GM18858 (cell line): Measurements from ENCODE around the gene NHP2.

Source experiments
- ATAC-seq: cut with Tn5 transposase; IDR thresholded peaks from one replicate; pipeline ENCODE4 v1.9.1; 2021; ENCODE audit not compliant: unreplicated experiment

NHP2 gene

DNA sequence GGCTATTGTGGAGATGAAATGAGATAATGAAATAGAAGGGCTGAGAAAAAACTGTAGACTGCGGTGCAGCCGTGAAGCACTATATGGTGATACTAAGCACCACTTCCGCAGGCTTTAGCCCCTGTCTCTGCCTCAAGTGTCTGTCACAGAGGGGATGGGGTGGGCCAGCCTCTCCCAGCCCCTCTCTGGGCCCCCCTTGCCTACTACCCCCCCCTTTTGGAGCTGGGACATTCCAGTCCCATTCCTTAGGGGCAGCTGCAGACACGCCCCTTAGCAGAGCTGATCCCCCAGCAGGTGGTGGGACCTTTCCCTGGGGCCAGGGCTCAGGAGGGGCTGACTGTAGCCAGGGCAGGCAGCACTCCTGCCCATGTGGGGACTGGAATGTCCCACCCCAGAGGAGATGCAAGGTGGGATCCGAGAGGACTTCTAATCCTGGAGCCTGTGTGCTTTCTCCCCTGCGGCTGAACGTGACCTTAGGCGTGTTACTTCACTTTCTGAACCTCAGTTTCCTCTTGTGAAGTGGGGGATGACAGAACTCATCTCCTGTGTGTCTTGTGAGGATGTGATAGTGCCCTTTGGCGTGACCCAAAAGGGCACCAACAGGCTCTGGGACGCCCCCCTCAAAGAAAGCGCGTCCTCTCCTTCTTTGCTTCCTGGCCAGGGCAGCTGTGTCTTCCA is 38.4 kb downstream of the NHP2 start:
- ATAC-seq, result no peak

- ATAC-seq, result no peak
Measured at GRCh38 chr5:178114325-178115135, 39.2 kb downstream of the NHP2 start.

DNA sequence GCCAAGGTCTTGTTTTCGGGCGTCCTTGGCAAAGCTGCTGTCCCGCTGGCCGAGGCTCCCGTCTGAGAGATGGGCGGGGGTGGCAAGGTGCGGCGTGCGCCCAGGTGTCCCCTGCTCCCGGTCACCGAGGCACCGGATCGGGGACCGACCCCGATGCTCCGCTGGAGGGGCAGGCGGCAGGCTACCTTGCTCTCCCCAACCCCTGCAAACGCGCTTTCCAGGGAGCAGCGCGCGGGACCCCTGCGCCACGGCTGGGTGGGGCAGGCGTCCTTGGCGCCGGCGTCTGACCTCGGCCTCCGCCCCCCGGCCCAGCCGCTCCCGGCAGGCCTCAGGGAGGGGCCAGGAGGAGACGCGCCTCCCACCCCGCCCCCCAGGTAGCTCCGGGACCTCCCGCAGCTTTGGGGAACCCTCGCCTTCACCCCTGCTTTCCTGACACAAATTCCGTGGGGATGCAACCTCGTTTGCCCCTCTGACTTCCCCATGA is 39.8 kb downstream of the NHP2 start:
- ATAC-seq, result no peak

GRCh38 chr5:178113141-178113787 is 40.4 kb downstream of the NHP2 start, which contains the start of gene N4BP3:
Gene N4BP3, plus strand, starts transcription at chr5:178113532. Its CDS starts 6,052 bp downstream, at chr5:178119584.
- peak; percentile 51 for ATAC-seq

DNA sequence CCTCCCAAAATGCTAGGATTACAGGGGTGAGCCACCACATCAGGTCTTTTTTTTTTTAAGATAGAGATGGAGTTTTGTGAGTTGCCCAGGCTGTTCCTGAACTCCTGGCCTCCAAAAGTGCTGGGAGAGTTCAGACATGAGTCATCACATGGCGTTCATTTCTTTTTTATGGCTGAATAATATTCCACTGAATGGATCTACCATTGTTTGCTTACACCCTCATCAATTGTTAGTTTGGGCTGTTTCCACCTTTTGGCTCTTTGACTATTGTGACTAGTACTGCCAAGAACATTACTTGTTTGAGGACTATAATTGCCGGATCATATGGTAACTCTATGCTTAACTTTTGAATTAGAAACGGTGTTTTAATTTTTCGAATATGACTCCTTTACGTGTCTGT is 41.1 kb downstream of the NHP2 start:
- no peak for ATAC-seq

DNA sequence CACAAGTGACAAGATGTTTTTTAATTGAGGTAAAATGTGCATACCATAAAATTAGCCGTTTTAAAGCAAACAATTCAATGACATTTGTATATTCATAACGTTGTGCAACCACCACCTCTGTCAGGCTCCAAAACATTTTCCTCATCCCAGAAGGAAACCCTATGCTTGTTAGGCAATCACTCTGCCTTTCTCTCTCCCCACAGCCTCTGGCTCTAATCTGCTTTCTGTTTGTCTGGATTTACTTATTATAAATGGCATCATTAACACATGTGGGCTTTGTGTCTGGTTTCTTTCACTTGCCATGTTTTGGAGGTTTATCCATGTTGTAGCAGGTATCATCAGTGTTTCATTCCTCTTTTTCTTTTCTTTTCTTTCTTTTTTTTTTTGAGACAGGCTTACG is 41.8 kb downstream of the NHP2 start:
- no peak for ATAC-seq

DNA sequence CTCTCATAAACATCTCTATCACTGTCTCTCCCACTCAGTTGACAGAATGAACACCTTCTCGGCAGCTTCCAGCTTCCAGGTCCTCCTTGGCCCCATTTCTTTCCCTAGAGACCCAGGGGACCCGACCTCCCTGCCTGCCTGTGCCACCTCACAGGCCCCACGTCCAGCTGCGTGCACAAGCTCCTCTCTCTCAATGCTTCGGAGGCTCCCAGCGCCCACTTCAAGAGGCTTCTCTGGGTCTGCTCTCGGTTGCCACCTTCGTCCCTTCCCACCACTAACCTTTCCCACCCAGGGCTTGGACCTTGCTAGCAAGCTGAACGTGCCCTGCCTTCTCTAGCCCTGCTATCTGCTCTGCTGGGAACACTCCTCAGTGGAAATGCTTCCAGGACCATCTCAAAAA is 43.2 kb downstream of the NHP2 start:
- no peak for ATAC-seq

DNA sequence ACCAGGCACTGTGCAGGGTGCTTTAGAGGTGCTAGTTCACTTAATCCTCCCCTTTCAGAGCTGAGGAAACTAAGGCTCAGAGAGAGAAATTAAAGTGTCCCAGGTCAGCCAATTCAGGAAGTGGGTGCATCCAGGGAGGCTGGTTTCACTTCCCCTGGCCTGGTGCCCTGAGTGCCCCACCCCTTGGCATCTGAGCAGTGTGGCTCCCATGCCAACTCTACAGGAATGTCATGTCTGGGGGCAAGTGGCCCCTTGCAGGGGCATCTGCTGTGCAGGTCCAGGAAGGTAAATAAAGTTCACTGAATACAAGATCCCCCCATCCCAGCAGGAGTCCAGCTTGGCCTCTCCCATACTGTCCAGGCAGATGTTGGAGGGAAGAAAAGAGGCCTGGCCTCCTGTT is 44.7 kb downstream of the NHP2 start:
- no peak for ATAC-seq

- no peak for ATAC-seq
Measured at GRCh38 chr5:178108446-178108845, 45.2 kb downstream of the NHP2 start.

- ATAC-seq, result no peak
Measured at GRCh38 chr5:178107756-178108310, 45.9 kb downstream of the NHP2 start.

- ATAC-seq, result peak; percentile 57
Measured at GRCh38 chr5:178106556-178107239, 47.0 kb downstream of the NHP2 start.

DNA sequence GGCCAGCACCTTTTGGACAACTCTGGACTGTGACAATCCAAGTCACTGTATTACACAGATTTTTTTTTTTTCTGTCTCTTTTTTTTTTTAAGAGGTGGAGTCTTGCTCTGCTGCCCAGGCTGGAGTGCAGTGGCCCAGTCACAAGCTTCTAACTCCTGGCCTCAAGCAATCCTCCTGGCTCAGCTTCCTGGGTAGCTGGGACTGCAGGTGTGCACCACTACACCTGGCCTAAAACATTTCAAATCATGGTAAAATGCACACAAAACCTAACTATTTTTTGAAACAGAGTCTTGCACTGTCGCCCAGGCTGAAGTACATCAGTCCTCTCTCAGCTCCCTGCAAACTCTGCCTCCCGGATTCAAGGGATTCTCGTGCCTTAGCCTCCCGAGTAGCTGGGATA is 47.6 kb downstream of the NHP2 start:
- no peak for ATAC-seq

DNA sequence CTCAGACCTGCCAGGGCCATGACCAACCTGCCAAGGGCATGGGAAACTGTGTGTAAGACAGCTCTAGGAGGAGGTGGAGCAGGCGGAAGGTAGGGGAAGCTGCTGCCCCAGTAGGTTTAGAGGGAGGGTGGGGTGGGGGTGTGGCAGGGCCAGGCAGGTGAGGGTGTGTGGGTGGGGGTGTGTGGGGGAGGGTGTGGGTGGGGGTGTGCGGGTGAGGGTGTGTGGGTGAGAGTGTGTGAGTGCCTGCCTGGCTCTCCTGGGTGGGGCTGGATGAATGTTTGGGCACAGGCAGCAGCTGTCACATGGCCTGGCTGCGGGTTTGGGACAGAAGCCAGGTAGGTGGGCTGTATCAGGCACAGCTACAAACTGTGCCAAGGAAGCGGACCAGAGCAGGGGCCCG is 49.2 kb downstream of the NHP2 start:
- ATAC-seq, result no peak

- ATAC-seq, result no peak
Measured at GRCh38 chr5:178103612-178104011, 50.1 kb downstream of the NHP2 start.
